ENCODE measurements around the gene TAF11L2. TPM values are rescaled to one million over a fixed set of nuclear protein-coding genes. Genes with fewer than 3 reads are reported as not detected.

TAF11L2 gene
- not detected in 5 replicates for total RNA-seq (2022; extraction: Qiagen RNA extraction)

DNA sequence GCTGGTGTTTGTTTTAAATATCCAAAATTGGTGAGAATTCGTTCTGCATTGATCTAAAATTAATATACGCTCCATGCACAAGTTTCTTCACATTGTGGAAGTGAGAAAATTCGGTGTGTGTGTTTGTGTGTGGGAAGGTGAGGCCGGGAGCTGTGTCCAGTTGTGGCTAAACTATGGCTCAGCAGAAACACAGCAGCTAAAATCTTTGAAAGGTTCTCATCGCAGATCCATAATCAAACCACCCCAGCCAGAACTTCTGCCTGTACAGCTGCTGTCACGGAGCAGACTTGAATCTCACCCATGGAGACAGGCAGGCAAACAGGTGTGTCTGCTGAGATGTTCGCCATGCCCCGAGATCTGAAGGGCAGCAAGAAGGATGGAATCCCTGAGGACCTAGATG lies at the start of gene TAF11L2:
TSS of gene TAF11L2 (plus strand) at position 301 of the 400 bp plus-strand sequence.

DNA sequence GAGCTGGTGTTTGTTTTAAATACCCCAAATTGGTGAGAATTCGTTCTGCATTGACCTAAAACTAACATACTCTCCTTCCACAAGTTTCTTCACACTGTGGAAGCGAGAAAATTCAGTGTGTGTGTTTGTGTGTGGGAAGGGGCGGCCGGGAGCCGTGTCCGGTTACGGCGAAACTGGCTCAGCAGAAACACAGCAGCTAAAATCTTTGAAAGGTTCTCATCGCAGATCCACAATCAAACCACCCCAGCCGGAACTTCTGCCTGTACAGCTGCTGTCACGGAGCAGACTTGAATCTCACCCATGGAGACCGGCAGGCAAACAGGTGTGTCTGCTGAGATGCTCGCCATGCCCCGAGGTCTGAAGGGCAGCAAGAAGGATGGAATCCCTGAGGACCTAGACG lies 20.0 kb downstream of the TAF11L2 start, which contains the start of gene TAF11L3:
TSS of gene TAF11L3 (plus strand) at position 301 of the 400 bp plus-strand sequence.

DNA sequence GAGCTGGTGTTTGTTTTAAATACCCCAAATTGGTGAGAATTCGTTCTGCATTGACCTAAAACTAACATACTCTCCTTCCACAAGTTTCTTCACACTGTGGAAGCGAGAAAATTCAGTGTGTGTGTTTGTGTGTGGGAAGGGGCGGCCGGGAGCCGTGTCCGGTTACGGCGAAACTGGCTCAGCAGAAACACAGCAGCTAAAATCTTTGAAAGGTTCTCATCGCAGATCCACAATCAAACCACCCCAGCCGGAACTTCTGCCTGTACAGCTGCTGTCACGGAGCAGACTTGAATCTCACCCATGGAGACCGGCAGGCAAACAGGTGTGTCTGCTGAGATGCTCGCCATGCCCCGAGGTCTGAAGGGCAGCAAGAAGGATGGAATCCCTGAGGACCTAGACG lies 23.5 kb downstream of the TAF11L2 start, which contains the start of gene TAF11L4:
TSS of gene TAF11L4 (plus strand) at position 301 of the 400 bp plus-strand sequence.

DNA sequence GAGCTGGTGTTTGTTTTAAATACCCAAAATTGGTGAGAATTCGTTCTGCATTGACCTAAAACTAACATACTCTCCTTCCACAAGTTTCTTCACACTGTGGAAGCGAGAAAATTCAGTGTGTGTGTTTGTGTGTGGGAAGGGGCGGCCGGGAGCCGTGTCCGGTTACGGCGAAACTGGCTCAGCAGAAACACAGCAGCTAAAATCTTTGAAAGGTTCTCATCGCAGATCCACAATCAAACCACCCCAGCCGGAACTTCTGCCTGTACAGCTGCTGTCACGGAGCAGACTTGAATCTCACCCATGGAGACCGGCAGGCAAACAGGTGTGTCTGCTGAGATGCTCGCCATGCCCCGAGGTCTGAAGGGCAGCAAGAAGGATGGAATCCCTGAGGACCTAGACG lies 26.9 kb downstream of the TAF11L2 start, which contains the start of gene TAF11L5:
TSS of gene TAF11L5 (plus strand) at position 301 of the 400 bp plus-strand sequence.

DNA sequence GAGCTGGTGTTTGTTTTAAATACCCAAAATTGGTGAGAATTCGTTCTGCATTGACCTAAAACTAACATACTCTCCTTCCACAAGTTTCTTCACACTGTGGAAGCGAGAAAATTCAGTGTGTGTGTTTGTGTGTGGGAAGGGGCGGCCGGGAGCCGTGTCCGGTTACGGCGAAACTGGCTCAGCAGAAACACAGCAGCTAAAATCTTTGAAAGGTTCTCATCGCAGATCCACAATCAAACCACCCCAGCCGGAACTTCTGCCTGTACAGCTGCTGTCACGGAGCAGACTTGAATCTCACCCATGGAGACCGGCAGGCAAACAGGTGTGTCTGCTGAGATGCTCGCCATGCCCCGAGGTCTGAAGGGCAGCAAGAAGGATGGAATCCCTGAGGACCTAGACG lies 30.3 kb downstream of the TAF11L2 start, which contains the start of gene TAF11L6:
TSS of gene TAF11L6 (plus strand) at position 301 of the 400 bp plus-strand sequence.

Other genes starting within 250 kb of the TAF11L2 start
- not detected in 5 replicates for gene TAF11L3, start 20.1 kb downstream of the TAF11L2 start, total RNA-seq (2022; extraction: Qiagen RNA extraction)
- gene TAF11L4, start 23.6 kb downstream of the TAF11L2 start, total RNA-seq (2022; extraction: Qiagen RNA extraction) = not detected in 5 replicates
- not detected in 5 replicates for gene TAF11L5, start 27.0 kb downstream of the TAF11L2 start, total RNA-seq (2022; extraction: Qiagen RNA extraction)
- gene TAF11L6, start 30.4 kb downstream of the TAF11L2 start, total RNA-seq (2022; extraction: Qiagen RNA extraction) = not detected in 5 replicates
- gene TAF11L7, start 87.5 kb downstream of the TAF11L2 start, total RNA-seq (2022; extraction: Qiagen RNA extraction) = not detected in 5 replicates
- gene TAF11L8, start 92.7 kb downstream of the TAF11L2 start, total RNA-seq (2022; extraction: Qiagen RNA extraction) = not detected in 5 replicates
- not detected in 5 replicates for gene TAF11L9, start 96.2 kb downstream of the TAF11L2 start, total RNA-seq (2022; extraction: Qiagen RNA extraction)
- not detected in 5 replicates for gene TAF11L10, start 99.6 kb downstream of the TAF11L2 start, total RNA-seq (2022; extraction: Qiagen RNA extraction)
- gene TAF11L11, start 106.0 kb downstream of the TAF11L2 start, total RNA-seq (2022; extraction: Qiagen RNA extraction) = 0.11 to 0.15 TPM in 2 of 5 replicates, not detected in the others
- not detected in 5 replicates for gene TAF11L12, start 112.2 kb downstream of the TAF11L2 start, total RNA-seq (2022; extraction: Qiagen RNA extraction)
- not detected in 5 replicates for gene TAF11L13, start 133.9 kb downstream of the TAF11L2 start, total RNA-seq (2022; extraction: Qiagen RNA extraction)
- gene TAF11L14, start 136.2 kb downstream of the TAF11L2 start, total RNA-seq (2022; extraction: Qiagen RNA extraction) = not detected in 5 replicates

Measured in A549 treated with Mapracorat at 1 μM for 4 hours (cell line).